T47D (cell line): ENCODE measurements around the gene NUMB.
"Not testable (repeated sequence)": the region's sequence is repeated elsewhere in the genome, so short reads cannot be mapped to it uniquely, and the experiment has no call there.

Experiments used
- DNase-seq, 2 experiments: peaks; one replicate each; pipeline versions ENCODE4 v3.0.0 to v3.0.0-alpha.2; 2011 to 2012; ENCODE audit warnings: low read depth in 1 of 2, low spot score in 1 of 2
- JUND ChIP-seq: IDR thresholded peaks from 2 replicates; pipeline ENCODE4 v1.6.1; 2012; ENCODE audit warnings: low read depth
- in situ Hi-C: cut with HindIII; loops from 2 replicates; pipeline ENCODE4 v1.10.0; 2016; ENCODE audit warnings: low sequenced_read_pairs, low pct_unique_long_range_greater_than_20kb

NUMB gene

GRCh38 chr14:73312687-73313086 lies 145.7 kb downstream of the NUMB start:
- no peak for TF ChIP-seq JUND
- DNase-seq = no peak
- in situ Hi-C loops = no loop called here

DNA sequence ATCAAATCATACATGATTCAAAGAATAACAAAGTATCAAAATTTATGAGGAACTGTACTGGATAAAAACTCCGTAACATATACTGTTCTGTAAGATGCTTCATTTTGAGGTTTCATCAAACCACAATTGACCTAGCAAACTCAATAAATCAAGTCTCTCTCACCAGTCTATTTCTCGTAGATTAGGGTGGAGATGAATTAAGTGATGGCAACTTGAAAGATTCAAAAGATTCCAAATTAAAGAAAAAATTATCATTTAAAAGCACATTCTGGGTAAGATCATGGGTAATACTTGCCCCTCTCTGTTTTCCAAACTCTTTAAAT lies 146.7 kb downstream of the NUMB start:
- no peak for TF ChIP-seq JUND
- in situ Hi-C loops = no loop called here
- no peak for DNase-seq

GRCh38 chr14:73309207-73309606 lies 149.1 kb downstream of the NUMB start:
- in situ Hi-C loops = not testable (repeated sequence)

DNA sequence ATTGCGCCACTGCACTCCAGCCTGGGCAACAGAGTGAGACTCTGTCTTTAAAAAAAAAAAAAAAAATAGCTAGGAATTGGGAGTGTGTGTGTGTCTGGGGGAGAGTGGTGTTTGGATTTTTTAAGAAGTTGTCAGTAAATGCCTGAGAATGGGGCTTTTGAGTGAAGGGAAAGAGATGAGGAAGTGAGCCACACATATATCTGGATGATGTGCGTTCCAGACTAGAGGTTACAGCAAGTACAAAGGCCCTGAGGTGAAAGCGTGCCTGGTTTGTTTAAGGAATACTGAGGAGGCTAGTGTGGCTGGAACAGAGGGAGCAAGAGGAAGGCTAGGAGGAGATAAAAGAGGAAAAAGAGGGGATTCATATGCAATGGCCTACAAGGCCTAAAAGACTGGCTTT lies 151.1 kb downstream of the NUMB start:
- TF ChIP-seq JUND = no peak
- in situ Hi-C loops = no loop called here
- no peak for DNase-seq

More at GRCh38 chr14:73309207-73309606, 149.1 kb downstream of the NUMB start:
- DNase-seq = not testable (repeated sequence)

GRCh38 chr14:73305499-73305898 lies 152.8 kb downstream of the NUMB start:
- in situ Hi-C loops = no loop called here
- no peak for DNase-seq
- TF ChIP-seq JUND = no peak

DNA sequence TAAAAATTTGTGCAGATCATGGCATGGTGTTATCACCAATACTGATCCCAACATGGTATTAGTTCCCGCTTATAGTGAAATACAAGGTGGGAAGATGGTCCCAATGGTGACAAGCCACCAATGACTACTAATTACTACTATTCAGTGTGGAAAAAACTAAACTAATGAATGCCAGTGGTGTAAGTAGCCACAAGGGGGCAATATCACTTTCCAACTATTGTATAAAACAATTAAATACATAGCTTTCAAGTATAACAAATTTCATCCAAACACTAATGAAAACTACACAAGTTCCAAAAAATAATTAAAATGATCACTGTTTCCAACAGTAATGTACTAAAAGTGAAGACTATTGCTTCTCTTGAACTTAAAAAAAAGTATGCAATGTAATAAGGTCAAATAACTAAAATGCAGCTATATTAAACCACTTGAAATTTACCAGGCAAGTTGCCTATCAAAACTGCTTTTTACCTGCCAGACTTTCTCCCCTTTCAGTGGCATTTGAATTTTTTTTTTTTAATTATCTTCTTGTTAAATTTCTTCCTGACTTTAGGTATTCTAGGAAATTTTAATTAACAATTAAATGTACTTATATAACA lies 163.0 kb downstream of the NUMB start:
- DNase-seq = peak; percentile 44 to 65
- in situ Hi-C loops = loop anchor here (25.0 kb wide), 1 partner anchor 167 kb away; the partner anchor contains the start of gene NUMB
- no peak for TF ChIP-seq JUND

DNA sequence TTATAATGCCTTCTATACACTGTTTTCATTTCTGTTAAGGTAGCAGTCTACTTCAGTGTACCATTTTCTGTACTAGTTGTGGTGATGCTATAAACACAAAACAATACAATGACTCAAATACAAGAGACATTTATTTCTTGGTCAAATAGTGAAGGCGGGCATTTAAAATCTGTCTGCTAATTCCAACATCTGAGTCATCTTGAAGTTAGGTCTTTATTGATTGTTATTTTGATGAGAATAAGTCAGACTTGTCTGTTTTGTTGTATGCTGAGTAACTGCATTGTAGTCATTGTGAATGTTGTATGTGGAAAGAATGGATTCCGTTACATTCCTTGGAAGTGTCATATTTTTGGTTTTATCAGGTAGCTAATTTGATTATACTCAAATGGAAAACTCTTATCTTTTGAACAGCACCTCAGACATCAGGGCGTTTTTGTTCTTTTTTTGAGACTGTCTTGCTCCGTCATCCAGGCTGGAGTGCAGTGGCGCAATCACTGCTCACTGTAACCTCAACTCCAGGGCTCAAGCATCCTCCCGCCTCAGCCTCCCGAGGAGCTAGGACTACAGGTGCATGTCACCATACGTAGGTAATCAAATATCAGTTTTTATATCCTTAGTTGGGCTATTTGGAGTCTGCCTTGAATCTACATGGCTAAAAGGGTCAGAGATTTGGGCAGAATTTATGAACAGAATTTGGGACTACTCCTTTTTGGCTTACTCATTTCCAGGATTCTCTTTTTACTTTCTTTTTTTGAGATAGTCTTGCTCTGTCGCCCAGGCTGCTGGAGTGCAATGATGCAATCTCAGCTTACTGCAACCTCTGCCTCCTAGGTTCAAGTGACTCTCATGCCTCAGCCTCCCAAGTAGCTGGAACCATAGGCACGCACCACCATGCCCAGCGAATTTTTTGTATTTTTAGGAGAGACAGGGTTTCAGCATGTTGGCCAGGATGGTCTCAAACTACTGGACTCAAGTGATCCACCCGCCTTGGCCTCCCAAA lies 164.3 kb downstream of the NUMB start:
- in situ Hi-C loops = loop anchor here (25.0 kb wide), 1 partner anchor 168 kb away; the partner anchor contains the start of gene NUMB
- no peak for DNase-seq
- no peak for TF ChIP-seq JUND

GRCh38 chr14:73290279-73290678 lies 168.1 kb downstream of the NUMB start:
- in situ Hi-C loops = loop anchor here (25.0 kb wide), 1 partner anchor 172 kb away; the partner anchor contains the start of gene NUMB
- TF ChIP-seq JUND = no peak
- no peak for DNase-seq

DNA sequence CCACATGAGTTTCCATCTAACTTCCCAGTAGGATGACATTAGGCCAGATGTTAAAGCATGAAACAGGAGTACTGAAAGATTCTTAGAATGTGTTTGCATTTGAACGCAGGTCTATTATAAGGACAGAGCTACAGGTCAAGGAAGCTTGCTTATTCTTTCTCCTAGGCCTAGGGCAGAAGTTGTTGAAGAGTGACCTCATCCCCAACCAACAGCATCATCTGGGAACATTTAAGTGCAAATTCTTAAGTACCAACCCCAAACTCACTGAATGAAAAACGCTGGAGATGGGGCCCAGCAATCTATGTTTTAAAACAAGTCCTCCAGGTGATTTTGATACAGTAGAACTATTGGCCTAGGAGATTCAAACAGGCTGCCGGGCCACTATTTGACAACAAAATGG lies 168.6 kb downstream of the NUMB start:
- no peak for TF ChIP-seq JUND
- in situ Hi-C loops = loop anchor here (25.0 kb wide), 1 partner anchor 173 kb away; the partner anchor contains the start of gene NUMB
- no peak for DNase-seq

DNA sequence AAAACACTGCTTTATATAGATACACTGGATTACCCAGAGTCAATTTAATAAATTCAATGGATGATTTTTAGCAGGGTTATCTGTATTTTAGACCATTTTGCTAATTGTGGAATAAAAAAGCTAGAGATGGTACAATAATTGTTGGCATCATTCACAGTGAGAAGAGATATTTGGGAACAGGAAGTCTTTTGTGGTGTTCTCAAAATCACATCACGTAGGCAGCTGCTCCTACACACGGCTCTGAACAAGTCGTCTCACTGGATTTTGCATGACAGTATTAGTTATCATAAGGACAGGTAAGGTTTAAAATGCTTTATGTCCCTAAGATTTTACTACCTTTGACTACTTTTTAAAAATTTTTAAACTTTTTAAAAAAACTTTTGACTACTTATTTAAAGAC lies 169.0 kb downstream of the NUMB start:
- no peak for DNase-seq
- in situ Hi-C loops = loop anchor here (25.0 kb wide), 1 partner anchor 173 kb away; the partner anchor contains the start of gene NUMB
- no peak for TF ChIP-seq JUND

DNA sequence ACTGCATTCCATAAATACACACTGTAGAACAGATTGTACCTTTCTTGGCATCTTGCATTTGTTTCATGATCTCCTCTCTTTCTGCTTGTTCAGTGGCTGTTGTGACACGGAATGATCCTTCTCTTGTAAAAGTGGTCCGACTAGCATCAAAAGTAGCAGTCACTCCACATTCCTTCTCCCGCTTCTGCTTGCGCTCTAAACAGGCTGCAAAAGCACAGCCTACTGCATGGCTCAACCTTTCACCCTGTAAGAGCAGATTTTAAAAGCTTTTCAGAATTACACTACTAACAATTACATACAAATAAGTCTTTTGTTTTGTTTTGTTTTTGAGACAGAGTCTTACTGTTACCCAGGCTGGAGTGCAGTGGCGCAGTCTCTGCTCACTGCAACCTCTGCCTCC lies 171.3 kb downstream of the NUMB start:
- in situ Hi-C loops = loop anchor here (25.0 kb wide), 1 partner anchor 175 kb away; the partner anchor contains the start of gene NUMB
- no peak for TF ChIP-seq JUND
- no peak for DNase-seq

DNA sequence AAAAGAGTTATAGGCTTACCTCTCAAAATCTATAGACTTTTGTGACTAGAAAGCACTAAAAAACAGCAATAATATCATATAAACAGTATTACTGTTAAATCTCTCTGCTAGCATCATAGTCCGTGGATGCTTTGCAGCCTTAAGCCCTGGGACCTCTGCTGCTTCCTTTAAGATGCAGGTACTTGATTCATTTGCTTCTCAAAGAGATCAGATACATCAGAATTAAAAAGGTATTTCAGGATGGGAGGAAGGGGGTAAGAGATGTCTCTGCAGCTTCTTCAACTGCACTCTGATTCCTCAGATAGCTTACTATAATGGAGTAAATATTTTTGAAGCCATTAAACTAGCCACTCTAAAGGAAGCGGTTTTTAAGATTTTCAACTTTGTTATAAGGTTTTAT lies 171.7 kb downstream of the NUMB start:
- no peak for DNase-seq
- in situ Hi-C loops = loop anchor here (25.0 kb wide), 1 partner anchor 176 kb away; the partner anchor contains the start of gene NUMB
- no peak for TF ChIP-seq JUND

GRCh38 chr14:73285979-73286378 lies 172.4 kb downstream of the NUMB start:
- DNase-seq = no peak
- TF ChIP-seq JUND = no peak
- in situ Hi-C loops = loop anchor here (25.0 kb wide), 1 partner anchor 176 kb away; the partner anchor contains the start of gene NUMB
